SK-N-MC (cell line): ENCODE results near the gene STK40.

ENCODE experiments used
- DNase-seq: peaks from one replicate; pipeline ENCODE4 v3.0.0-alpha.2; 2011; ENCODE audit warnings: low read depth, low spot score
- H3K27ac ChIP-seq: fragments of 200-600 bp; sonication (generic); 2 replicates; pipeline ENCODE4 v1.5.1; 2016; ENCODE audit warnings: mixed run types
- H3K36me3 ChIP-seq: fragments of 200-600 bp; sonication (generic); 2 replicates; pipeline ENCODE4 v1.6.1; 2017; ENCODE audit warnings: antibody characterized with exemption, low read length, mixed read lengths; ENCODE audit not compliant: insufficient read depth
- H3K4me3 ChIP-seq: fragments of 200-600 bp; sonication (generic); 2 replicates; pipeline ENCODE4 v1.5.1; 2016
- H3K9ac ChIP-seq: fragments of 200-600 bp; sonication (generic); 2 replicates; pipeline ENCODE4 v1.8.0; 2017; ENCODE audit warnings: mixed run types, mixed read lengths; ENCODE audit not compliant: insufficient read length
- H3K9me3 ChIP-seq: fragments of 200-600 bp; sonication (generic); 2 replicates; pipeline ENCODE4 v1.6.1; 2017; ENCODE audit warnings: low read depth, mild to moderate bottlenecking, antibody characterized with exemption, low read length, moderate library complexity, mixed read lengths
- EZH2 ChIP-seq: fragments of 200-600 bp; sonication (generic); IDR thresholded peaks from one replicate; pipeline ENCODE4 v1.6.1; 2017; ENCODE audit warnings: antibody characterized with exemption
- FOXP2 ChIP-seq: optimal IDR thresholded peaks from 2 replicates; pipeline ENCODE3; 2011; ENCODE audit warnings: mild to moderate bottlenecking, moderate library complexity; ENCODE audit not compliant: insufficient read depth; ENCODE audit errors: extremely low read length, control extremely low read depth
- POLR2AphosphoS5 ChIP-seq: IDR thresholded peaks from 2 replicates; pipeline ENCODE4 v1.6.1; 2012; ENCODE audit warnings: mild to moderate bottlenecking, low read depth, low read length, borderline replicate concordance

STK40 gene

GRCh38 chr1:36358514-36359084 is 27.1 kb downstream of the STK40 start:
- peaks cover 70% of the 10 kb centered on the region for H3K36me3 ChIP-seq

GRCh38 chr1:36355811-36356210 is 29.9 kb downstream of the STK40 start:
- Histone ChIP-seq H3K36me3 (peaks cover 67% of the 10 kb centered on the region), H3K9ac (no peak overlapping the region), H3K4me3 (no peak overlapping the region), H3K9me3 (no peaks in the 10 kb centered on the region), H3K27ac (no peak overlapping the region)
- TF ChIP-seq FOXP2 (no peak), POLR2AphosphoS5 (no peak), EZH2 (no peak)
- DNase-seq, result no peak

More at GRCh38 chr1:36358514-36359084, 27.1 kb downstream of the STK40 start:
- Histone ChIP-seq H3K9ac (no peak overlapping the region), H3K4me3 (no peak overlapping the region), H3K27ac (no peak overlapping the region), H3K9me3 (no peaks in the 10 kb centered on the region)
- TF ChIP-seq EZH2 (no peak), POLR2AphosphoS5 (no peak), FOXP2 (no peak)
- DNase-seq, result no peak

GRCh38 chr1:36354486-36354885 is 31.2 kb downstream of the STK40 start:
- Histone ChIP-seq H3K36me3 (peaks cover 63% of the 10 kb centered on the region; the same call in 1 of the 2 replicates), H3K4me3 (no peak overlapping the region), H3K9ac (no peak overlapping the region), H3K27ac (no peak overlapping the region), H3K9me3 (no peaks in the 10 kb centered on the region)
- TF ChIP-seq FOXP2, result no peak
- TF ChIP-seq EZH2, result no peak
- TF ChIP-seq POLR2AphosphoS5, result no peak
- no peak for DNase-seq

DNA sequence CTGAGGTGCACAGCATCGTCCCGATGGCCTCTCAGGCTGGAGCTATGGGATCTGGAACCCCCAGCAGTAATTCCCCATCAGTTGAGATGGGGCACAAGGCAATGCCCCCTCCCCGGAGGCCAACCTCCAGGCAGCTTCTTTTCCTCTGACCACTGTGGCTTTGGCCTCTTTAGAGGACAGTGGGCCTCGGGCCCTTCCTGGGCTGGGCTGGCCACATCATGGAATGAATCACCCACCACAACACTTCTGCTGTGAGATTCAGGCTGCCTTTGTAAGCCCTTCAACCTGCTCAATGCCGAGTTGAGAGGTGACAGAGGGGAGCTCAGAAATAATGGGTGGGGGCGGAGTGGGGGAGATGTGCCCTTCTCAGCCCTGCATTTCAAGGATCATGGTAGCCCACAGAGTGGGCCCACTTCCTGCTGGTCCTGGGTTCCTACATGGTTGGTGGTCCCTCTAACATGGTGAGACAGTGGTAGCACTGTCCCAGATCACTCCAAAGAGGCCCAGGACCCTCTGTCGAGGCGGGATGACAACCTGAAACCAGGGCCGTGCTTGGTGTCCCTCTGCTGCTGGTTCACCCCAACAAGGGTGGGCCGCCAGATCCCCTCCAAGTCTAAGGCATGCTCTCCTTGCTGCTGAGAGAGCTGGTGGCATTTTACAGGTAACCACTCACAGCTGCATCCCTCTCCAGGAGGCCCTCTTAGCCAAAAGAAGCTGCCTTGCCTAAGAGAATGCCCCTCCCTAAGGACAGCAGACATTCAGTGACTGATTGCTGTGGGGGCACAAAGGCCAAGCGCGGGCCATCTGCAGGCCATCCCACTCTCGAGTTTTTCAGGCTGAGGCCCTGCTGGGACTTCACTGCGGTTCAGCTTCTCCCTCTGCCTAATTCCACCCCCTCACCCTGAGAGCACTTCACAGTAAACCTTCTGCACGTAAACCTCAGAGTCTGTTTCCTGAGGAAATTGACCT is 32.5 kb downstream of the STK40 start:
- no peak for DNase-seq
- TF ChIP-seq FOXP2, result no peak
- TF ChIP-seq EZH2, result no peak
- TF ChIP-seq POLR2AphosphoS5, result no peak
- Histone ChIP-seq H3K36me3 (peaks cover 65% of the 10 kb centered on the region; the same call in 1 of the 2 replicates), H3K9ac (no peak overlapping the region), H3K9me3 (no peaks in the 10 kb centered on the region), H3K4me3 (no peak overlapping the region), H3K27ac (no peak overlapping the region)

DNA sequence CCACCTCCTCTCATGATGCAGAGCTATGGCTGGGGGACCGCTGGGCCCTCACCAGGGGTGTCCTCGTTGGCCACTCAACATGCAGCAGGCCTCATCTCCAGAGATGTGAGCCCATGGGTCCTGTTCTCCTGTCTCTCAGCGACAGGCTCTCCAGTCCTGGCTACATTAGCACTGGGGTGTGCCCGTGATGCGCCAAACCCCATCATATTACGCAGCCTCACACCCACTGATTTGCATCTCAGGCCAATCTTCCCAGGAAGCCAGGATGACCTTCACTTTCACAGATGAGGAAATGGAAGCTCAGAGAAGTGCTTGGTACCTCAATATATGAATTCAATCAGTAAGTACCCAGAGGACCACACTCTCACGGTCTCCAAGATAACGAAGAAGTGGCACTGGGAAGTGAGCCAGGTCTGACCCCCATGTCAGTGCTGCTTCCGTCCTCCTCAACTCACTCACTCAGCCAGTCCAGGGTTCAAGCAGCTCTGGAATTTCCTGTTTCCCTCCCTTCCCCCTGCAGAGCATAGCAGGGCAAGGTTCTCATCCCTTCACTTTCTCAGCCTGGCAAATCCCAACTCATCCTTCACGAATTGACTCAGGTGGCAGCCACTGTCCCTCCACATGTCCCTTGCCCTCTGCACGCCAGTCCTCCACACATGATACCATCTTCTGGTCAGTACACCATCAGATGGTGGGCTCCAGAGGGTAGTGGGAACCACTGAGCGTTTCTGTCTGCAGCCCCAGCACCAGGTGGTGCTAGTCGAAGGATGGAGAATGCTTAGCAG is 33.4 kb downstream of the STK40 start:
- TF ChIP-seq POLR2AphosphoS5, result no peak
- no peak for TF ChIP-seq FOXP2
- no peak for TF ChIP-seq EZH2
- Histone ChIP-seq H3K9me3 (no peaks in the 10 kb centered on the region), H3K27ac (no peak overlapping the region), H3K4me3 (no peak overlapping the region), H3K36me3 (peaks cover 66% of the 10 kb centered on the region; the same call in 1 of the 2 replicates), H3K9ac (no peak overlapping the region)
- no peak for DNase-seq

- no peak overlapping the region for H3K4me3 ChIP-seq
- peak overlapping the region; percentile 67 for H3K27ac ChIP-seq
- H3K9ac ChIP-seq, result no peak overlapping the region
- TF ChIP-seq EZH2 (no peak), FOXP2 (no peak), POLR2AphosphoS5 (no peak)
- H3K36me3 ChIP-seq, result peaks cover 64% of the 10 kb centered on the region; the same call in 1 of the 2 replicates
- DNase-seq, result no peak
- H3K9me3 ChIP-seq, result no peaks in the 10 kb centered on the region
These were observed 34.3 kb downstream of the STK40 start for GRCh38 chr1:36351227-36351977.

- Histone ChIP-seq H3K9ac (no peak overlapping the region), H3K9me3 (no peaks in the 10 kb centered on the region), H3K36me3 (peaks cover 64% of the 10 kb centered on the region; the same call in 1 of the 2 replicates), H3K4me3 (no peak overlapping the region), H3K27ac (0 out of 2 replicates have a peak overlapping the region, but pooled peaks have one; percentile 67)
- TF ChIP-seq FOXP2 (no peak), EZH2 (no peak), POLR2AphosphoS5 (no peak)
- no peak for DNase-seq
These were observed 35.0 kb downstream of the STK40 start for GRCh38 chr1:36350659-36351226.
